Activated T-helper 17 cell treated with anti-CD3 and anti-CD28 coated beads, Interleukin-2, amount 50 U/mL, for 72 hours (primary cell): ENCODE measurements around the gene PRICKLE3. TPM values are rescaled to one million over a fixed set of nuclear protein-coding genes. Genes with fewer than 3 reads are reported as not detected.

Source experiments
- ATAC-seq: fragments of 150-1000 bp; cut with Tn5 transposase; replicated peaks from 2 replicates; pipeline ENCODE4 v1.10.0; 2021; ENCODE audit warnings: mild to moderate bottlenecking, moderate library complexity
- H3K27ac Mint-ChIP-seq: one replicate; pipeline ENCODE4 v1.8.0; 2022; ENCODE audit warnings: mixed read lengths
- H3K27me3 Mint-ChIP-seq: one replicate; pipeline ENCODE4 v1.8.0; 2022; ENCODE audit warnings: mixed read lengths
- H3K36me3 Mint-ChIP-seq: one replicate; pipeline ENCODE4 v1.8.0; 2022; ENCODE audit warnings: low read depth, mild to moderate bottlenecking, mixed read lengths
- H3K4me1 Mint-ChIP-seq: one replicate; pipeline ENCODE4 v1.8.0; 2022; ENCODE audit warnings: mixed read lengths
- H3K4me3 Mint-ChIP-seq: one replicate; pipeline ENCODE4 v1.8.0; 2022; ENCODE audit warnings: mild to moderate bottlenecking, mixed read lengths
- H3K9me3 Mint-ChIP-seq: one replicate; pipeline ENCODE4 v1.8.0; 2022; ENCODE audit warnings: mixed read lengths
- total RNA-seq, 2 donors: library from RNA; stranded (reverse); gene quantifications; one replicate each; pipeline ENCODE4 v1.2.3, GENCODE V29; 2022

Gene PRICKLE3
- total RNA-seq, 2 donors from 2014 or later, result 19.8 to 45.3 TPM

GRCh38 chrX:49214416-49214815 is 28.2 kb upstream of the PRICKLE3 start:
- no peak overlapping the region for H3K27ac Mint-ChIP-seq
- ATAC-seq, result no peak
- no peaks in the 10 kb centered on the region for H3K4me1 Mint-ChIP-seq
- H3K4me3 Mint-ChIP-seq, result no peak overlapping the region
- no peaks in the 10 kb centered on the region for H3K9me3 Mint-ChIP-seq
- H3K27me3 Mint-ChIP-seq, result no peaks in the 10 kb centered on the region
- H3K36me3 Mint-ChIP-seq, result no peaks in the 10 kb centered on the region

GRCh38 chrX:49212861-49213260 is 26.7 kb upstream of the PRICKLE3 start:
- H3K4me3 Mint-ChIP-seq, result no peak overlapping the region
- H3K4me1 Mint-ChIP-seq, result no peaks in the 10 kb centered on the region
- H3K27ac Mint-ChIP-seq, result no peak overlapping the region
- ATAC-seq, result no peak
- H3K36me3 Mint-ChIP-seq, result no peaks in the 10 kb centered on the region
- H3K27me3 Mint-ChIP-seq, result no peaks in the 10 kb centered on the region
- no peaks in the 10 kb centered on the region for H3K9me3 Mint-ChIP-seq

GRCh38 chrX:49212209-49212608 is 26.0 kb upstream of the PRICKLE3 start:
- ATAC-seq, result no peak
- no peaks in the 10 kb centered on the region for H3K36me3 Mint-ChIP-seq

GRCh38 chrX:49211074-49211473 is 24.9 kb upstream of the PRICKLE3 start:
- no peak overlapping the region for H3K27ac Mint-ChIP-seq
- H3K4me3 Mint-ChIP-seq, result no peak overlapping the region
- H3K9me3 Mint-ChIP-seq, result no peaks in the 10 kb centered on the region
- H3K36me3 Mint-ChIP-seq, result no peaks in the 10 kb centered on the region
- no peaks in the 10 kb centered on the region for H3K27me3 Mint-ChIP-seq
- no peak for ATAC-seq
- H3K4me1 Mint-ChIP-seq, result no peaks in the 10 kb centered on the region

More at GRCh38 chrX:49212209-49212608, 26.0 kb upstream of the PRICKLE3 start:
- Mint-ChIP-seq H3K4me1 (no peaks in the 10 kb centered on the region), H3K4me3 (no peak overlapping the region), H3K27me3 (no peaks in the 10 kb centered on the region), H3K27ac (no peak overlapping the region), H3K9me3 (no peaks in the 10 kb centered on the region)

- no peak overlapping the region for H3K27ac Mint-ChIP-seq
- no peaks in the 10 kb centered on the region for H3K27me3 Mint-ChIP-seq
- H3K4me1 Mint-ChIP-seq, result no peaks in the 10 kb centered on the region
- no peaks in the 10 kb centered on the region for H3K9me3 Mint-ChIP-seq
- no peaks in the 10 kb centered on the region for H3K36me3 Mint-ChIP-seq
- H3K4me3 Mint-ChIP-seq, result no peak overlapping the region
- no peak for ATAC-seq
Observed at GRCh38 chrX:49210406-49210805, 24.2 kb upstream of the PRICKLE3 start.

- ATAC-seq, result no peak
- Mint-ChIP-seq H3K36me3 (no peaks in the 10 kb centered on the region), H3K4me3 (no peak overlapping the region), H3K27me3 (no peaks in the 10 kb centered on the region), H3K9me3 (no peaks in the 10 kb centered on the region), H3K27ac (no peak overlapping the region), H3K4me1 (no peaks in the 10 kb centered on the region)
Observed at GRCh38 chrX:49209434-49210251, 23.5 kb upstream of the PRICKLE3 start.

GRCh38 chrX:49208399-49208798 is 22.2 kb upstream of the PRICKLE3 start:
- ATAC-seq, result no peak
- Mint-ChIP-seq H3K4me3 (no peak overlapping the region), H3K27ac (no peak overlapping the region), H3K9me3 (no peaks in the 10 kb centered on the region), H3K36me3 (no peaks in the 10 kb centered on the region), H3K4me1 (no peaks in the 10 kb centered on the region), H3K27me3 (no peaks in the 10 kb centered on the region)

- Mint-ChIP-seq H3K4me1 (no peaks in the 10 kb centered on the region), H3K27ac (no peak overlapping the region), H3K36me3 (no peaks in the 10 kb centered on the region), H3K4me3 (no peak overlapping the region), H3K9me3 (no peaks in the 10 kb centered on the region), H3K27me3 (no peaks in the 10 kb centered on the region)
- no peak for ATAC-seq
Observed at GRCh38 chrX:49206543-49206942, 20.4 kb upstream of the PRICKLE3 start.

- Mint-ChIP-seq H3K27ac (no peak overlapping the region), H3K4me3 (no peak overlapping the region), H3K27me3 (no peaks in the 10 kb centered on the region), H3K4me1 (no peaks in the 10 kb centered on the region), H3K9me3 (no peaks in the 10 kb centered on the region), H3K36me3 (no peaks in the 10 kb centered on the region)
- no peak for ATAC-seq
Observed at GRCh38 chrX:49205443-49205842, 19.3 kb upstream of the PRICKLE3 start.

GRCh38 chrX:49204709-49205108 is 18.5 kb upstream of the PRICKLE3 start:
- Mint-ChIP-seq H3K27ac (no peak overlapping the region), H3K4me3 (no peak overlapping the region), H3K36me3 (no peaks in the 10 kb centered on the region), H3K4me1 (no peaks in the 10 kb centered on the region), H3K9me3 (no peaks in the 10 kb centered on the region), H3K27me3 (no peaks in the 10 kb centered on the region)
- ATAC-seq, result no peak

- no peaks in the 10 kb centered on the region for H3K4me1 Mint-ChIP-seq
- ATAC-seq, result no peak
Observed at GRCh38 chrX:49204017-49204416, 17.8 kb upstream of the PRICKLE3 start.

GRCh38 chrX:49203536-49203935 is 17.4 kb upstream of the PRICKLE3 start:
- Mint-ChIP-seq H3K27me3 (no peaks in the 10 kb centered on the region), H3K27ac (peak overlapping the region; percentile 66), H3K9me3 (no peaks in the 10 kb centered on the region), H3K4me3 (no peak overlapping the region), H3K4me1 (peaks cover under 1% of the 10 kb centered on the region), H3K36me3 (peaks cover 8% of the 10 kb centered on the region)
- ATAC-seq, result no peak

More at GRCh38 chrX:49204017-49204416, 17.8 kb upstream of the PRICKLE3 start:
- Mint-ChIP-seq H3K36me3 (peaks cover 3% of the 10 kb centered on the region), H3K9me3 (no peaks in the 10 kb centered on the region), H3K27me3 (no peaks in the 10 kb centered on the region), H3K4me3 (no peak overlapping the region), H3K27ac (peak overlapping the region; percentile 66)

- Mint-ChIP-seq H3K9me3 (no peaks in the 10 kb centered on the region), H3K4me1 (peaks cover 9% of the 10 kb centered on the region), H3K4me3 (no peak overlapping the region), H3K36me3 (peaks cover 17% of the 10 kb centered on the region), H3K27me3 (no peaks in the 10 kb centered on the region), H3K27ac (no peak overlapping the region)
- ATAC-seq, result no peak
Observed at GRCh38 chrX:49202022-49202421, 15.8 kb upstream of the PRICKLE3 start.

GRCh38 chrX:49199906-49200771 is 14.0 kb upstream of the PRICKLE3 start, which contains the start of gene SYP:
Gene SYP (minus strand): TSS chrX:49200193. CDS start chrX:49200186, 7 bp downstream.
- Mint-ChIP-seq H3K4me3 (peak within 1 kb of the TSS; percentile 74), H3K4me1 (peaks cover 9% of the 10 kb centered on the region), H3K9me3 (no peaks in the 10 kb centered on the region), H3K36me3 (peaks cover 33% of the 10 kb centered on the region), H3K27ac (peak within 1 kb of the TSS; percentile 69), H3K27me3 (no peaks in the 10 kb centered on the region)
- peak; percentile 96 for ATAC-seq

- peaks cover 37% of the 10 kb centered on the region for H3K36me3 Mint-ChIP-seq
- peaks cover 9% of the 10 kb centered on the region for H3K4me1 Mint-ChIP-seq
- H3K9me3 Mint-ChIP-seq, result no peaks in the 10 kb centered on the region
- no peaks in the 10 kb centered on the region for H3K27me3 Mint-ChIP-seq
- H3K27ac Mint-ChIP-seq, result peak overlapping the region; percentile 69
- peak overlapping the region; percentile 74 for H3K4me3 Mint-ChIP-seq
- ATAC-seq, result no peak
Observed at GRCh38 chrX:49199315-49199595, 13.1 kb upstream of the PRICKLE3 start.
